NT2/D1 (cell line): ENCODE measurements around the gene FRK.

Experiments
- SUZ12 ChIP-seq: IDR thresholded peaks from 2 replicates; pipeline ENCODE4 v1.6.1; 2011; ENCODE audit not compliant: insufficient read length, insufficient read depth; ENCODE audit errors: extremely low read depth
- YY1 ChIP-seq: IDR thresholded peaks from 2 replicates; pipeline ENCODE4 v1.6.1; 2011; ENCODE audit not compliant: insufficient read length, insufficient read depth
- ZNF274 ChIP-seq: IDR thresholded peaks from 2 replicates; pipeline ENCODE4 v1.6.1; 2011; ENCODE audit warnings: mild to moderate bottlenecking, low read depth, low read length

DNA sequence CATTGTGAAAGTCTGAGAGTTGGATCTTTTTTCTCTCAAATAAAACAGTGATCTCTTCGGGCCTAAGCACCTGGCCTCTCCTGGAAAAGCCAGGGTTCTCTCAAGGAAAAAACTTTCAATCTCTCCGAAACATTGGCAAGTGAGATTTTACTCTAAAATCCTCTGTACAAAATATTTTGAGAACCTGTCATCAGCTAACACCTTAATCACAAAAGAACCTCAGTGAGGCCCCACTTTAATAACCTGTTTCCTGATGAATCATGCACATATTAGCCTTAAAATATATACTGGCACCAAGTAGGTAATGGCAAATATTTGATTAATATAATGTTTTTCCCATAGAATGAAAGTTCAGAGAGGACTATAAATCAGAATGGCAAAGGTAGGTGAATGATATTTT is 177.9 kb downstream of the FRK start:
- TF ChIP-seq SUZ12 (no peak), YY1 (no peak), ZNF274 (no peak)
